Choroid plexus epithelial cell (primary cell): ENCODE results near the gene CD247.
A peak's percentile ranks its signal among the peaks of the same experiment; 100 is the strongest.

Source experiments
- DNase-seq: peaks from one replicate; pipeline ENCODE4 v3.0.0-alpha.2; 2010; ENCODE audit warnings: low read depth
- H3K4me3 ChIP-seq: 2 replicates; pipeline ENCODE4 v1.5.1; 2011; ENCODE audit warnings: low read depth, mild to moderate bottlenecking, control low read depth, low read length, moderate library complexity
- TF ChIP-seq, protein P1 (sequence below): conservative IDR thresholded peaks from 2 replicates; pipeline ENCODE4 v1.5.1; 2011; ENCODE audit warnings: low read depth, mild to moderate bottlenecking, control low read depth, inconsistent platforms, low read length, moderate library complexity

Gene CD247

DNA sequence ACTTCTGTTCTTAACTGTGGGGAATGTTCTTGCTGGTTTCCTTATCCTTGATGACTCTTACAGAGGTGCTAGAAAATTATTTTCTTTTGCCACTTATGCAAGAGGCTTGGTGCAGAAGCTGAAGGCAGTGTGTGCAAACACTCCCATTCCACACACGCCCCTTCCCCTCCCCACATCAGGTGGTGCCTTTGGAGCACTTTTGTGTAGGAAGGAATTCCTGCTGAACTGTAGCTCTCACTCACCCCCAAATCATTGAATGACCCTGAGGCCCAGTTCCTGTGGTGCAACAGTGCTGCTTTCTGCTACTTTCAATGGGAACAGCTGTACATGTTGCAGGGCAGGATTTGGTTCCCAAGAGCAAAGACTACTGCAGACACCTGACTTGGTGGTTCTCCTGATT lies 101.8 kb downstream of the CD247 start:
- TF ChIP-seq, protein P1, sequence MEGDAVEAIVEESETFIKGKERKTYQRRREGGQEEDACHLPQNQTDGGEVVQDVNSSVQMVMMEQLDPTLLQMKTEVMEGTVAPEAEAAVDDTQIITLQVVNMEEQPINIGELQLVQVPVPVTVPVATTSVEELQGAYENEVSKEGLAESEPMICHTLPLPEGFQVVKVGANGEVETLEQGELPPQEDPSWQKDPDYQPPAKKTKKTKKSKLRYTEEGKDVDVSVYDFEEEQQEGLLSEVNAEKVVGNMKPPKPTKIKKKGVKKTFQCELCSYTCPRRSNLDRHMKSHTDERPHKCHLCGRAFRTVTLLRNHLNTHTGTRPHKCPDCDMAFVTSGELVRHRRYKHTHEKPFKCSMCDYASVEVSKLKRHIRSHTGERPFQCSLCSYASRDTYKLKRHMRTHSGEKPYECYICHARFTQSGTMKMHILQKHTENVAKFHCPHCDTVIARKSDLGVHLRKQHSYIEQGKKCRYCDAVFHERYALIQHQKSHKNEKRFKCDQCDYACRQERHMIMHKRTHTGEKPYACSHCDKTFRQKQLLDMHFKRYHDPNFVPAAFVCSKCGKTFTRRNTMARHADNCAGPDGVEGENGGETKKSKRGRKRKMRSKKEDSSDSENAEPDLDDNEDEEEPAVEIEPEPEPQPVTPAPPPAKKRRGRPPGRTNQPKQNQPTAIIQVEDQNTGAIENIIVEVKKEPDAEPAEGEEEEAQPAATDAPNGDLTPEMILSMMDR = no peak
- no peak overlapping the region for H3K4me3 ChIP-seq
- DNase-seq = no peak

DNA sequence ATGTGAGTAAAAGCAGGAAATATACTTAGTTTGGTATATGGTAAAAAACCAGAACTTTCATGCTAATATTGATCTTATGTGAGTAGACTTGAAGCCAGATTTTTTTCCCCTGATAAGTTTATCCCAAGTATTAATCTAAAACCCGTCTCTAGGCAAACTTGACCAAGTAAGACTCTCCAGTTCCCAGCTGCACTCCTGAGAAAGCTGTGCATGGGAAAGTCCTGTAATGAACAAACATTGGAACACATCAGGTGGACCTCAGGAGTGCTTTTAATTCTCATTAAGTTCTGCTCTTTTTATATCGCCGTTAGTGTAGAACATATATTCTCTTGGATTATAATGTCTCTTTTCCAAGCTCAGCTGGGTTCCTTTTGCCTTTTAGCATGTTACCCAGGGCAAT lies 105.0 kb downstream of the CD247 start:
- no peak for DNase-seq
- no peak overlapping the region for H3K4me3 ChIP-seq
- TF ChIP-seq, protein P1 = no peak

- no peak for DNase-seq
- H3K4me3 ChIP-seq = no peak overlapping the region
- TF ChIP-seq, protein P1 = no peak
Measured at GRCh38 chr1:167412920-167413319, 105.4 kb downstream of the CD247 start.

DNA sequence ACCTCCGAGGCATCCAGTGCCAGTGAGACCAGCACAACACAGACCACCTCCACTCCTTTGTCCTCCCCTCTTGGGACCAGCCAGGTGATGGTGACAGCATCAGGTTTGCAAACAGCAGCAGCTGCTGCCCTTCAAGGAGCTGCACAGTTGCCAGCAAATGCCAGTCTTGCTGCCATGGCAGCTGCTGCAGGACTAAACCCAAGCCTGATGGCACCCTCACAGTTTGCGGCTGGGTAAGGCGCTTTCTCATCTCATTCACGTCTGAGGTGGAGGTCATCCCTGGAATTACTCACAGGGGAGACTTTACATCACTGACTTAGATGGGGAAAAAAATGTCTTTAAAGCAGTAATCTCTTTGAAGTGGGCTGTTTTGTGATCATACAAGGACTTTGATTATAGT lies 106.3 kb downstream of the CD247 start:
- TF ChIP-seq, protein P1 = no peak
- DNase-seq = no peak
- H3K4me3 ChIP-seq = no peak overlapping the region

DNA sequence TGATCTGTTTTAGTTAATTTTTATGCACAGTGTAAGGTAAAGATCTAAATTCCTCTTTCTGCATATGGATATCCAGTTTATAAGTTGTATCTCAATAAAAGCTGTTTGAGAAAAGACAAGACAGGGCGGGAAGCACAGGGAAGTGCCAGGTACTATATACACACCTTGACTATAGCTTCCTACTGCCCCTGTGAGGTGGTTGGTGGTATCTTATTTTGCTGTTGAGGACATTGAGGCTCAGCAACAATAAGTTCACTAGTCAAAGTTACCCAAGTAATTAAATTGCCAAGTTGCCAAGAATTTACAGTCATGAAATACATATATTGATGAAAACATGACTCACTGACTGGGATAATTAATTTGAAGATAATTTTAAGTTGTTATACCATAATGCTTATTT lies 109.1 kb downstream of the CD247 start:
- H3K4me3 ChIP-seq = no peak overlapping the region
- DNase-seq = peak; percentile 20
- TF ChIP-seq, protein P1 = peak; percentile 32

DNA sequence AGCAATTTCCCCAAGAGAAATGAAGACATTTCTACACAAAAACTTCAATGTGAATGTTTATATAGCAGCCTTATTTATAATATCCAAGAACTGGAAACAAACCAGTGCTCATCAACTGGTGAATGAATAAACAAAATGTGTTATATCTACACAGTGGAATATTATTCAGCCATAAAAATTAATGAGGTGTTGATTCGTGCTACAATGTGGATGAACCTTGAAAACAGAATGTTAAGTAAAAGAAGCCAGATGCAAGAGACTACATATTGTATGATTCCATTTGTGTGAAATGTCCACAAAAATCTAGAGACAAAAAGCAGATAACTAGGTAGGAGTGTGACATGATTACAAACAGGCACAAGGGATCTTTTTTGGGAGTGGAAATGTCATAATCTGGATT lies 110.0 kb downstream of the CD247 start:
- no peak overlapping the region for H3K4me3 ChIP-seq
- no peak for DNase-seq
- TF ChIP-seq, protein P1 = no peak

DNA sequence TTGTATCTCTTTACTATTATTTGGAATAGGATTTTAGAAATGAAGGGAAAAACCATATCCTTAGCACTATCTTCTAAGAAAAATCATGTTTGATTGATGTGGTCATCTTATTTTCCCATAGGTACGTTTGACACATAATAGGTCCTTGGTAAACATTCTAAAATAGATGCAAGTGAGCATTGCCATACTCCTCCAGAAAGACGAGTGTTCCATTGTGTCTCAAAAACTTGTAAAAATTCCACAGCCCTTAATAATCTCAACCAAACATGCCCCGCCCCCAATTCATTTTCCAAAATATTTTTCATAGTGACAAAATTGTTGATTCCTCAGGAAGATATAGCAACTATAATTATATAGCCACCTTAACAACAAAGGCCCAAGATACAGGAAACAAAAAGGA lies 113.4 kb downstream of the CD247 start:
- DNase-seq = no peak
- TF ChIP-seq, protein P1 = no peak
- H3K4me3 ChIP-seq = no peak overlapping the region
